ENCODE results near the gene EP400.

The EP400 gene

GRCh38 chr12:132125736-132126135 is 176.0 kb downstream of the EP400 start:
- H3K36me3 ChIP-seq (ENCODE audit: control insufficient read depth in 1 of 2, insufficient read depth in 2 of 2, low read length in 2 of 2) = peaks cover 18 to 73% of the 10 kb centered on the region in 2 donors
- no peak overlapping the region for H3K4me3 ChIP-seq (ENCODE audit: low read depth in 1 of 2, low read length in 2 of 2)
- no peak overlapping the region for H3K27ac ChIP-seq (ENCODE audit: low read length)
- H3K4me1 ChIP-seq (ENCODE audit: control insufficient read depth in 1 of 2, insufficient read depth in 2 of 2, low read length in 2 of 2) = no peaks in the 10 kb centered on the region
- peaks cover 0 to 5% of the 10 kb centered on the region in 2 donors for H3K9me3 ChIP-seq (ENCODE audit: control insufficient read depth in 1 of 2, low read length in 2 of 2)
- H3K27me3 ChIP-seq (ENCODE audit: low read depth, low read length) = no peaks in the 10 kb centered on the region

DNA sequence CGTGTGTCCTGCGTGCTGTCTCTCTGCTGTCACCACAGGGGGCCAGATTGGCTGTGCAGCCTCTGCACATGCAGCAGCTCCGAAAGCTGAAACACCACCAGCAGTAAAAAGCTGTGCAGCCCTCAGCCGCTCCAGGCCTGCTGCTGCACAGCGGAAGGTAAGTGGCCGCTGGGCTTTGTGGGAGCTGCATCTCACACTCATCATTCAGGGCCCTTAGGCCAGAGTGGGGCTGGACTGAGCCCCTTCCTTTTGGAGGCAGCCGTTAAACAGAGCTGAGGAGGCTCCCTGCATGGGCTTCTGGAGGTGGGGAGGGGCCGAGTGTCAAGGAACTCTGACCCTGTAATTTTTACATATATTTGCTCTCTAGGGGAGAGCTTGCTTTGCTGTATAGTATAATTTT is 177.3 kb downstream of the EP400 start:
- no peaks in the 10 kb centered on the region for H3K27me3 ChIP-seq (ENCODE audit: low read depth, low read length)
- no peaks in the 10 kb centered on the region for H3K4me1 ChIP-seq (ENCODE audit: control insufficient read depth in 1 of 2, insufficient read depth in 2 of 2, low read length in 2 of 2)
- H3K9me3 ChIP-seq (ENCODE audit: control insufficient read depth in 1 of 2, low read length in 2 of 2) = peaks cover 0 to 5% of the 10 kb centered on the region in 2 donors
- H3K27ac ChIP-seq (ENCODE audit: low read length) = no peak overlapping the region
- H3K36me3 ChIP-seq (ENCODE audit: control insufficient read depth in 1 of 2, insufficient read depth in 2 of 2, low read length in 2 of 2) = peaks cover 13 to 61% of the 10 kb centered on the region in 2 donors
- H3K4me3 ChIP-seq (ENCODE audit: low read depth in 1 of 2, low read length in 2 of 2) = no peak overlapping the region

- H3K36me3 ChIP-seq (ENCODE audit: control insufficient read depth in 1 of 2, insufficient read depth in 2 of 2, low read length in 2 of 2) = peaks cover 10 to 48% of the 10 kb centered on the region in 2 donors
- no peaks in the 10 kb centered on the region for H3K4me1 ChIP-seq (ENCODE audit: control insufficient read depth in 1 of 2, insufficient read depth in 2 of 2, low read length in 2 of 2)
- H3K4me3 ChIP-seq (ENCODE audit: low read depth in 1 of 2, low read length in 2 of 2) = no peak overlapping the region
- H3K27ac ChIP-seq (ENCODE audit: low read length) = no peak overlapping the region
- no peaks in the 10 kb centered on the region for H3K27me3 ChIP-seq (ENCODE audit: low read depth, low read length)
- peaks cover 0 to 5% of the 10 kb centered on the region in 2 donors for H3K9me3 ChIP-seq (ENCODE audit: control insufficient read depth in 1 of 2, low read length in 2 of 2)
These were observed 179.3 kb downstream of the EP400 start for GRCh38 chr12:132129007-132129406.

DNA sequence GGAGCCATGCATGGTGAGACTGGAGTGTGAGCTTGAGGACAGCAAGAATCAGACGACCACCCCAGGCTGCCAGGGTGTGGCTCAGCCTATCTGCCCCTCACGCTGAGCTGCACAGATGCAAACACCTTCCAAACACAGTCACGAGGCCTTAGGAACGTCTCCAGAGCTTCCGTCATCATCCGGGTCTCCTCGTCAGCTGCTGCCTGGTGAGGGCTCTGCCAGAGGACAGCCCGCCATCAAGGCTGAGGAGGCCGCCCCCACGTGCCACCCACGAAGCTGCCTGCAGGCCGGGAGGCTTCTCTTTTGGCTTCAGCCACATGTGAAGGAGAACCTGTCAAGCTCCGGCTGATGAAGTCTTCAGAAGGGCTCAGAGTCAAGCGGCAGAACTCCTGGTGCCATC is 180.9 kb downstream of the EP400 start:
- Histone ChIP-seq H3K36me3 (ENCODE audit: control insufficient read depth in 1 of 2, insufficient read depth in 2 of 2, low read length in 2 of 2) (peaks cover 10 to 34% of the 10 kb centered on the region in 2 donors), H3K4me3 (ENCODE audit: low read depth in 1 of 2, low read length in 2 of 2) (no peak overlapping the region), H3K27me3 (ENCODE audit: low read depth, low read length) (no peaks in the 10 kb centered on the region), H3K27ac (ENCODE audit: low read length) (no peak overlapping the region), H3K9me3 (ENCODE audit: control insufficient read depth in 1 of 2, low read length in 2 of 2) (peaks cover 0 to 5% of the 10 kb centered on the region in 2 donors), H3K4me1 (ENCODE audit: control insufficient read depth in 1 of 2, insufficient read depth in 2 of 2, low read length in 2 of 2) (no peaks in the 10 kb centered on the region)

Measured in muscle layer of duodenum (tissue), 2 donors.